Sigmoid colon (tissue), 7 donors: ENCODE data around the gene NUDT9. TPM values are rescaled to one million over a fixed set of nuclear protein-coding genes. Genes with fewer than 3 reads are reported as not detected.
"Not testable (repeated sequence)": the region's sequence is repeated elsewhere in the genome, so short reads cannot be mapped to it uniquely, and the experiment has no call there.

Experiments
- DNase-seq: peaks from one replicate; pipeline ENCODE4 v3.0.0-alpha.2; 2019
- H3K27ac ChIP-seq, 4 donors: fragments of 200-600 bp; sonication (generic); one replicate each; pipeline ENCODE4 v1.5.1; 2016 to 2019; ENCODE audit warnings: mild to moderate bottlenecking in 1 of 4
- H3K27me3 ChIP-seq, 3 donors: fragments of 200-600 bp; sonication (generic); one replicate each; pipeline ENCODE4 v1.5.1; 2019; ENCODE audit warnings: mild to moderate bottlenecking in 1 of 3
- H3K36me3 ChIP-seq, 4 donors: fragments of 200-600 bp; sonication (generic); one replicate each; pipeline ENCODE4 v1.5.1; 2016 to 2019
- H3K4me1 ChIP-seq, 4 donors: fragments of 200-600 bp; sonication (generic); one replicate each; pipeline ENCODE4 v1.5.1; 2017 to 2019
- H3K4me3 ChIP-seq, 4 donors: fragments of 200-600 bp; sonication (generic); one replicate each; pipeline ENCODE4 v1.5.1; 2017 to 2019; ENCODE audit warnings: mild to moderate bottlenecking in 2 of 4, moderate library complexity in 1 of 4
- H3K9me3 ChIP-seq, 4 donors: fragments of 200-600 bp in 3 of 4; sonication (generic) in 3 of 4; one replicate each; pipeline versions ENCODE4 v1.5.1 to v1.6.1; 2013 to 2019
- EP300 ChIP-seq, 4 donors: sonication (generic); formaldehyde crosslinking; IDR thresholded peaks; one replicate each; pipeline ENCODE4 v1.6.1; 2017; ENCODE audit warnings: antibody characterized with exemption in 4 of 4
- POLR2A ChIP-seq, 2 donors: fragments of 450-650 bp; IDR thresholded peaks; one replicate each; pipeline ENCODE4 v1.6.1; 2016; ENCODE audit warnings: antibody characterized with exemption in 2 of 2, mild to moderate bottlenecking in 2 of 2, moderate library complexity in 2 of 2
- POLR2AphosphoS5 ChIP-seq, 4 donors: sonication (generic); formaldehyde crosslinking; IDR thresholded peaks; one replicate each; pipeline ENCODE4 v1.6.1; 2017; ENCODE audit warnings: antibody characterized with exemption in 4 of 4
- WGBS, 2 donors: extraction: QIAGEN DNeasy Blood & Tissue Kit; methylation state at CpG; one replicate each; pipeline ENCODE4 v1.1.7; 2013; 5-methylcytosine and 5-hydroxymethylcytosine counted together
- intact Hi-C: fragments of 100-400 bp; cut with DNase I; formaldehyde crosslinking; loops from one replicate; pipeline ENCODE4 v1.15.1; 2023
- polyA plus RNA-seq, 3 donors: library from polyadenylated mRNA; stranded (reverse); fragments of 200-250 nt; gene quantifications; one replicate each; pipeline ENCODE4 v1.2.3, GENCODE V29; 2013
- total RNA-seq, 4 donors: library from RNA; depleted of rRNA; stranded (reverse); fragments of >200 nt; gene quantifications; one replicate each; pipeline ENCODE4 v1.1.0, GENCODE V29; 2016
- TF ChIP-seq, protein P1 (sequence below), 4 experiments: fragments of 450-650 bp in 3 of 4; fragments of 200-600 bp in 1 of 4; IDR thresholded peaks; one replicate each; pipeline ENCODE4 v1.5.1; 2016 to 2019; ENCODE audit warnings: antibody characterized with exemption in 4 of 4, mild to moderate bottlenecking in 3 of 4, moderate library complexity in 2 of 4
- donor health status: healthy with polysubstance abuse.
- donor health status: Bipolar disorder and iron deficiency.
- donor health status: healthy.

NUDT9 gene
- total and polyA plus RNA-seq, 7 donors = 12.4 to 53.1 (median 25.2) TPM

DNA sequence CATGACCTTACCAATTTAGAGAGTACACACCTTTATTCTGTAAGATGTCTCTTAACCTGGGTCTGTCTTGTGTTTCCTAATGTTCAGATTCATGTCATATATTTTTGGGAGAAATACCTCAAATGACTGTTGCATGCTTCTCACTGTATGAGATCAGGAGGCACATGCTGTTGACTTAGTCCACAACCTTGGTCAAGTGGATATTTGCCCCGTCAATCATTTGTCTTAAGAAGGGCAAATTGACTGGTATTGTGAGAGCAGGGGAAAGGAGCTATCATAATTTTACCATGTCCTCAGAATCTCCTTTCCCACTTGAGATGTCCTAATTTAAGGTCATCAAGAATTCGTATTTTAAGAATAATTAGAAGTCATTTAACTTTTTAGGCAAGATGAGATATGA is 11.0 kb downstream of the NUDT9 start:
- Histone ChIP-seq H3K27me3 (no peaks in the 10 kb centered on the region), H3K27ac (no peak overlapping the region), H3K4me1 (peaks cover 0 to 2% (median 0%) of the 10 kb centered on the region in 4 donors), H3K9me3 (no peaks in the 10 kb centered on the region), H3K36me3 (peaks cover 0 to 23% (median 4%) of the 10 kb centered on the region in 4 donors), H3K4me3 (no peak overlapping the region)
- no peak for DNase-seq
- no peak for TF ChIP-seq POLR2A (IDR thresholded peaks at IDR 0.05)
- TF ChIP-seq, protein P1, sequence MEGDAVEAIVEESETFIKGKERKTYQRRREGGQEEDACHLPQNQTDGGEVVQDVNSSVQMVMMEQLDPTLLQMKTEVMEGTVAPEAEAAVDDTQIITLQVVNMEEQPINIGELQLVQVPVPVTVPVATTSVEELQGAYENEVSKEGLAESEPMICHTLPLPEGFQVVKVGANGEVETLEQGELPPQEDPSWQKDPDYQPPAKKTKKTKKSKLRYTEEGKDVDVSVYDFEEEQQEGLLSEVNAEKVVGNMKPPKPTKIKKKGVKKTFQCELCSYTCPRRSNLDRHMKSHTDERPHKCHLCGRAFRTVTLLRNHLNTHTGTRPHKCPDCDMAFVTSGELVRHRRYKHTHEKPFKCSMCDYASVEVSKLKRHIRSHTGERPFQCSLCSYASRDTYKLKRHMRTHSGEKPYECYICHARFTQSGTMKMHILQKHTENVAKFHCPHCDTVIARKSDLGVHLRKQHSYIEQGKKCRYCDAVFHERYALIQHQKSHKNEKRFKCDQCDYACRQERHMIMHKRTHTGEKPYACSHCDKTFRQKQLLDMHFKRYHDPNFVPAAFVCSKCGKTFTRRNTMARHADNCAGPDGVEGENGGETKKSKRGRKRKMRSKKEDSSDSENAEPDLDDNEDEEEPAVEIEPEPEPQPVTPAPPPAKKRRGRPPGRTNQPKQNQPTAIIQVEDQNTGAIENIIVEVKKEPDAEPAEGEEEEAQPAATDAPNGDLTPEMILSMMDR (IDR thresholded peaks at IDR 0.05) = no peak
- no peak for TF ChIP-seq POLR2AphosphoS5 (IDR thresholded peaks at IDR 0.05)
- TF ChIP-seq EP300 (IDR thresholded peaks at IDR 0.05) = no peak
- 94% methylated on average over 2 of the region's 2 CpGs for WGBS, 2 donors
- intact Hi-C loops = no loop called here

DNA sequence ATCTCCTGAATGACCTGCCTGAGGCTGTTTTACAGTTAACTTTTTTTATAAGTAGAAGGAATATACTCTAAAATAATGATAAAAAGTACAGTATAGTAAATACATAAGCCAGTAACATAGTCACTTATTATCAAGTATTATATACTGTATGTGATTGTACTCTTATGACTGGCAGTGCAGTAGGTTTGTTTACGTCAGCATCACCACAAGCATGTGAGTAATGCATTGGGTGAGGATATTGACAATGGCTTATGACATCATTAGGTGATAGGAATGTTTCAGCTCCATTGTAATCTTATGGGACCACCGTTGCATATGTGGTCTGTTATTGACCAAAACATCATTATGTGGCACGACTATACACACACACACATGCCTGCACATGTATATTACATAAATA is 20.5 kb downstream of the NUDT9 start:
- Histone ChIP-seq H3K9me3 (no peaks in the 10 kb centered on the region), H3K4me1 (no peaks in the 10 kb centered on the region), H3K27ac (no peak overlapping the region), H3K27me3 (no peaks in the 10 kb centered on the region), H3K36me3 (peaks cover 16 to 78% (median 32%) of the 10 kb centered on the region in 4 donors), H3K4me3 (no peak overlapping the region)
- intact Hi-C loops = no loop called here
- no peak for TF ChIP-seq POLR2A (IDR thresholded peaks at IDR 0.05)
- no peak for TF ChIP-seq EP300 (IDR thresholded peaks at IDR 0.05)
- 87 to 94% methylated on average over 3 of the region's 3 CpGs for WGBS, 2 donors
- DNase-seq = no peak

DNA sequence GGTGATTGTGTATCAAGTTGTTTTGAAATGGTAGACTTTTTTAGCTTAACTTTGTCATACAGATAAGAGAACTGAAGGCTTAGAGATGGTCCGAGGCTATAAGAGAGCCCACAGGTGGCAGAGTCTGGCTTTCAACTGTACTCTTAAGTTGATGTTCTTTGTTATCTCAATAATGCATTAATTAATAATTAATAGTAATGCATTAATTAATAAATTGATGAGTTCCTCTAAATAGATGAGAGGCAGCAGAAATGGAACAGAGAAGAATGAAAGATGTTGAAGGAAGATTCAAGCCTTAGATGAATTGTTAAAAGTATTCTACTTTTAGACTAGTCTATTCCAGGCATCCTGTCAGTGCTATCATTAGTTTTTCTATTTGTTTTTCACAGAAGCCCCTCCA is 22.4 kb downstream of the NUDT9 start:
- intact Hi-C loops = no loop called here
- Histone ChIP-seq H3K36me3 (peaks cover 16 to 74% (median 21%) of the 10 kb centered on the region in 4 donors), H3K9me3 (no peaks in the 10 kb centered on the region), H3K27me3 (no peaks in the 10 kb centered on the region), H3K4me3 (no peak overlapping the region), H3K27ac (no peak overlapping the region), H3K4me1 (no peaks in the 10 kb centered on the region)
- no peak for DNase-seq
- TF ChIP-seq POLR2A (IDR thresholded peaks at IDR 0.05) (no peak), POLR2AphosphoS5 (IDR thresholded peaks at IDR 0.05) (no peak), EP300 (IDR thresholded peaks at IDR 0.05) (no peak)
- TF ChIP-seq, protein P1 (IDR thresholded peaks at IDR 0.05) = no peak
- 96 to 98% methylated on average over 1 of the region's 1 CpG for WGBS, 2 donors

DNA sequence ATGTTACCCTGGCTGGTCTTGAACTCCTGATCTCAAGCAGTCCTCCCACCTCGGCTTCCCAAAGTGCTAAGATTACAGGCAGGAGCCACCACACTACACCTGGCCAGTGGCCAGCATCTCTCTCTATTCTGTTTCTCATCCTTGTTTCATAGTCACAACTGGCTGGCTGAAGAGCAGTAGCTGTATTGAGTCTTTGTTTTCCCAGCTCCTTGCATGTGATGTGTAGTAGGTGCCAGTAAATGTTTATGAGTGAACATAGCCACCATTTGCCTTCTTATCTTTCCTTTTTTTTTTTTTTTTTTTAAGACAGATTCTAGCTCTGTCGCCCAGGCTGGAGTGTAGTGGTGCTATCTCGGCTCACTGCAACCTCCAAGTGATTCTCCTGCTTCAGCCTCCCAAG is 23.6 kb downstream of the NUDT9 start:
- no peaks in the 10 kb centered on the region for H3K27me3 ChIP-seq
- intact Hi-C loops = no loop called here
- H3K36me3 ChIP-seq = peaks cover 16 to 79% (median 19%) of the 10 kb centered on the region in 4 donors
- no peak for DNase-seq
- no peak overlapping the region for H3K27ac ChIP-seq
- H3K4me3 ChIP-seq = no peak overlapping the region
- TF ChIP-seq POLR2A (IDR thresholded peaks at IDR 0.05) (no peak), EP300 (IDR thresholded peaks at IDR 0.05) (no peak), POLR2AphosphoS5 (IDR thresholded peaks at IDR 0.05) (no peak)
- TF ChIP-seq, protein P1 (IDR thresholded peaks at IDR 0.05) = no peak
- H3K9me3 ChIP-seq = no peaks in the 10 kb centered on the region
- no peaks in the 10 kb centered on the region for H3K4me1 ChIP-seq
- WGBS, 2 donors = 29 to 73% methylated on average over 3 of the region's 3 CpGs

DNA sequence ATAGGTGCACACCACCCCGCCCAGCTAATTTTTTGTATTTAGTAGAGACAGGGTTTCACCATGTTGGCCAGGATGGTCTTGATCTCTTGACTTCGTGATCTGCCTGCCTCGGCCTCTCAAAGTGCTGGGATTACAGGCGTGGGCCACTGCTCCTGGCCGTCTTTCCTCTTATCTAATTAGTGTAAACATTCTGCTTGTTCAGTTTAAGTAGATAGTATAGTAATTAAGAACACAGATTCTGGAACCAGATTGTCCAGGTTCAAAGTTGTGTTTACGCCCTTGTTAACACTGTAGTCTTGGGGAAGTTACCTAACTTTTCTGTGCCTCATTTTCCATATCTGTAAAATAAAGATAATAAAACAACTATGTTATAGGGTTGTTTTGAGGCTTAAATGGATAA is 24.0 kb downstream of the NUDT9 start:
- DNase-seq, H3K4me3 ChIP-seq, H3K27me3 ChIP-seq, H3K9me3 ChIP-seq, H3K27ac ChIP-seq, H3K4me1 ChIP-seq, intact Hi-C loops: not testable (repeated sequence)
- peaks cover 16 to 83% (median 19%) of the 10 kb centered on the region in 4 donors for H3K36me3 ChIP-seq
- WGBS, 2 donors = 36 to 78% methylated on average over 6 of the region's 6 CpGs

DNA sequence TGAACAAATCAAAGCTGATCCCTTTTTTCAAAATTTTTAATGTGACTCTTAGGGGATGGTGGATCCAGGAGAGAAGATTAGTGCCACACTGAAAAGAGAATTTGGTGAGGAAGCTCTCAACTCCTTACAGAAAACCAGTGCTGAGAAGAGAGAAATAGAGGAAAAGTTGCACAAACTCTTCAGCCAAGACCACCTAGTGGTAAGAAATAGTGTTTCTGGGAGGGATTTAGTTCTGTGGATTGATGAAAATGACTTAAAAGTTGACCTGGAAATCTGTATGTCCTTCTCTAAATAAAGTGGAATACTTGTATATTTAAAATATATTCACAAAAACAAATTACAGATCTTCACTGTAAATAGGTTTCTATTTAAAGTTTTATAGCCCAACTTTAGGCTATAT is 29.2 kb downstream of the NUDT9 start:
- Histone ChIP-seq H3K4me3 (no peak overlapping the region), H3K27me3 (no peaks in the 10 kb centered on the region), H3K36me3 (peaks cover 0 to 83% (median 8%) of the 10 kb centered on the region in 4 donors), H3K4me1 (no peaks in the 10 kb centered on the region), H3K9me3 (no peaks in the 10 kb centered on the region), H3K27ac (no peak overlapping the region)
- TF ChIP-seq POLR2A (IDR thresholded peaks at IDR 0.05) (no peak), POLR2AphosphoS5 (IDR thresholded peaks at IDR 0.05) (no peak), EP300 (IDR thresholded peaks at IDR 0.05) (no peak)
- TF ChIP-seq, protein P1 (IDR thresholded peaks at IDR 0.05) = no peak
- DNase-seq = no peak
- intact Hi-C loops = no loop called here
